MCF 10A (cell line): ENCODE measurements around the gene SLC11A2. TPM values are rescaled to one million over a fixed set of nuclear protein-coding genes. Genes with fewer than 3 reads are reported as not detected.
"Not testable (repeated sequence)": the region's sequence is repeated elsewhere in the genome, so short reads cannot be mapped to it uniquely, and the experiment has no call there.

ENCODE experiments used
- BruUV-seq: library from RNA; stranded (reverse); fragments of 400-500 nt; replicated peaks from 2 replicates; lab custom pipeline; 2021; lab: Mats Ljungman, UMichigan
- CTCF ChIA-PET: fragments of 300-600 bp; sonication (Branson Sonifier 250); formaldehyde crosslinking; extraction: SDS; loops from one replicate; lab custom pipeline; 2021; ENCODE audit warnings: antibody characterized with exemption, inconsistent platforms; lab: Yijun Ruan, JAX
- POLR2A ChIA-PET: fragments of 300-600, 350-650 bp; sonication (Branson Sonifier 250); formaldehyde crosslinking; extraction: SDS; loops from one replicate; lab custom pipeline; 2020; ENCODE audit warnings: antibody characterized with exemption, inconsistent platforms; lab: Yijun Ruan, JAX
- DNase-seq: peaks from one replicate; pipeline ENCODE4 v3.0.0-alpha.2; 2018; ENCODE audit not compliant: unreplicated experiment
- H3K27ac Mint-ChIP-seq: one replicate; pipeline ENCODE4 v1.8.0; 2022; ENCODE audit warnings: mild to moderate bottlenecking, low read depth, mixed read lengths; ENCODE audit not compliant: unreplicated experiment
- H3K27me3 Mint-ChIP-seq: one replicate; pipeline ENCODE4 v1.8.0; 2022; ENCODE audit warnings: mixed read lengths; ENCODE audit not compliant: insufficient read depth, unreplicated experiment
- H3K36me3 Mint-ChIP-seq: one replicate; pipeline ENCODE4 v1.8.0; 2022; ENCODE audit warnings: mild to moderate bottlenecking, moderate library complexity, mixed read lengths; ENCODE audit not compliant: insufficient read depth, unreplicated experiment
- H3K4me1 Mint-ChIP-seq: one replicate; pipeline ENCODE4 v1.8.0; 2022; ENCODE audit warnings: mixed read lengths; ENCODE audit not compliant: insufficient read depth, unreplicated experiment
- H3K4me3 Mint-ChIP-seq: one replicate; pipeline ENCODE4 v1.8.0; 2022; ENCODE audit warnings: mild to moderate bottlenecking, moderate library complexity, mixed read lengths; ENCODE audit not compliant: unreplicated experiment
- H3K9me3 Mint-ChIP-seq: one replicate; pipeline ENCODE4 v1.8.0; 2022; ENCODE audit warnings: mixed read lengths; ENCODE audit not compliant: unreplicated experiment
- CTCF ChIP-seq: fragments of 200-600 bp; IDR thresholded peaks from one replicate; pipeline ENCODE4 v1.8.0; 2022; ENCODE audit warnings: antibody characterized with exemption, mild to moderate bottlenecking; ENCODE audit not compliant: unreplicated experiment
- intact Hi-C: fragments of 100-400 bp; cut with micrococcal nuclease; formaldehyde crosslinking; loops from 2 replicates; pipeline ENCODE4 v1.14.1; 2022
- total RNA-seq: library from RNA; stranded (reverse); gene quantifications from 2 replicates; pipeline ENCODE4 v1.2.3, GENCODE V29; 2022

SLC11A2 gene
- total RNA-seq, 1 experiment from 2014 or later, result 45.6 TPM

GRCh38 chr12:51020448-51021182, 5.6 kb downstream of the SLC11A2 start:
- Mint-ChIP-seq H3K27me3 (no peaks in the 10 kb centered on the region), H3K4me1 (peaks cover 17% of the 10 kb centered on the region), H3K27ac (no peak overlapping the region), H3K9me3 (no peaks in the 10 kb centered on the region), H3K4me3 (no peak overlapping the region), H3K36me3 (peaks cover 28% of the 10 kb centered on the region)
- CTCF ChIA-PET, result no interaction called here
- DNase-seq, result no peak
- no TSS peak for BruUV-seq
- intact Hi-C loops, result loop anchor here (5.0 kb wide), 1 partner anchor 98 kb away; no protein-coding TSS in a partner anchor
- POLR2A ChIA-PET, result no interaction called here
- no peak for TF ChIP-seq CTCF

- no peak for TF ChIP-seq CTCF
- DNase-seq, result no peak
- no peaks in the 10 kb centered on the region for H3K27me3 Mint-ChIP-seq
- no peak overlapping the region for H3K27ac Mint-ChIP-seq
- ChIA-PET CTCF (interaction anchor here (0.6 kb wide), 1 partner anchor 855 kb away, joined by 5 read pairs; no protein-coding TSS in a partner anchor), POLR2A (interaction anchor here (0.6 to 1.3 kb wide), 2 partner anchors 21 to 59 kb away, joined by 3 read pairs; no protein-coding TSS in a partner anchor)
- H3K4me1 Mint-ChIP-seq, result peaks cover 13% of the 10 kb centered on the region
- intact Hi-C loops, result loop anchor here (5.0 kb wide), 1 partner anchor 98 kb away; no protein-coding TSS in a partner anchor
- no peak overlapping the region for H3K4me3 Mint-ChIP-seq
- H3K36me3 Mint-ChIP-seq, result peaks cover 28% of the 10 kb centered on the region
- no peaks in the 10 kb centered on the region for H3K9me3 Mint-ChIP-seq
- no TSS peak for BruUV-seq
Measured at GRCh38 chr12:51019927-51020326, 6.3 kb downstream of the SLC11A2 start.

- Mint-ChIP-seq H3K4me3 (no peak overlapping the region), H3K36me3 (peaks cover 28% of the 10 kb centered on the region), H3K9me3 (no peaks in the 10 kb centered on the region), H3K27me3 (no peaks in the 10 kb centered on the region), H3K27ac (no peak overlapping the region), H3K4me1 (peaks cover 11% of the 10 kb centered on the region)
- no TSS peak for BruUV-seq
- ChIA-PET CTCF (interaction anchor here (0.7 to 1.3 kb wide), 2 partner anchors 9 to 232 kb away, joined by 3 to 6 read pairs; no protein-coding TSS in a partner anchor), POLR2A (interaction anchor here (1.3 to 1.9 kb wide), 2 partner anchors 9 to 20 kb away, joined by 3 to 8 read pairs; no protein-coding TSS in a partner anchor)
- no peak for DNase-seq
- no peak for TF ChIP-seq CTCF
- intact Hi-C loops, result no loop called here
Measured at GRCh38 chr12:51018956-51019355, 7.2 kb downstream of the SLC11A2 start.

- Mint-ChIP-seq H3K27me3 (no peaks in the 10 kb centered on the region), H3K4me3 (no peak overlapping the region), H3K4me1 (peaks cover 10% of the 10 kb centered on the region), H3K27ac (no peak overlapping the region), H3K9me3 (no peaks in the 10 kb centered on the region), H3K36me3 (peaks cover 28% of the 10 kb centered on the region)
- BruUV-seq, result no TSS peak
- ChIA-PET POLR2A (interaction anchor here (1.9 kb wide), 1 partner anchor 11 kb away, joined by 8 read pairs; no protein-coding TSS in a partner anchor), CTCF (no interaction called here)
- no peak for DNase-seq
- no peak for TF ChIP-seq CTCF
- intact Hi-C loops, result no loop called here
Measured at GRCh38 chr12:51017452-51017851, 8.7 kb downstream of the SLC11A2 start.

- H3K27ac Mint-ChIP-seq, POLR2A ChIA-PET, H3K4me3 Mint-ChIP-seq, intact Hi-C loops, H3K9me3 Mint-ChIP-seq, H3K4me1 Mint-ChIP-seq, BruUV-seq, H3K27me3 Mint-ChIP-seq, H3K36me3 Mint-ChIP-seq, DNase-seq: not testable (repeated sequence)
- CTCF ChIA-PET, result interaction anchor here (0.6 to 0.7 kb wide), 2 partner anchors 240 to 314 kb away, joined by 3 read pairs; no protein-coding TSS in a partner anchor
Measured at GRCh38 chr12:51014467-51014866, 11.7 kb downstream of the SLC11A2 start.
